Endothelial cell of umbilical vein (primary cell): ENCODE data around the gene SMC6. TPM values are rescaled to one million over a fixed set of nuclear protein-coding genes. Genes with fewer than 3 reads are reported as not detected.

ENCODE experiments used
- BruUV-seq: library from RNA; stranded (reverse); fragments of 400-500 nt; replicated peaks from 2 replicates; lab custom pipeline; 2021; lab: Mats Ljungman, UMichigan
- CTCF ChIA-PET: fragments of 300-600, 350-600 bp; sonication (Branson Sonifier 250); formaldehyde crosslinking; loops from one replicate; lab custom pipeline; 2021; ENCODE audit warnings: antibody characterized with exemption, inconsistent platforms; lab: Charles Lee
- POLR2A ChIA-PET: fragments of 300-600, 350-600 bp; sonication (Branson Sonifier 250); formaldehyde crosslinking; loops from one replicate; lab custom pipeline; 2021; ENCODE audit warnings: antibody characterized with exemption, inconsistent platforms; lab: Charles Lee
- DNase-seq: peaks from one replicate; pipeline ENCODE4 v3.0.0-alpha.2; 2011; ENCODE audit warnings: low read depth, low spot score
- FAIRE-seq: peaks from 2 replicates; lab custom pipeline; 2011; peaks lifted over from hg19 to GRCh38; lab: Jason Lieb, UNC
- H2AFZ ChIP-seq: 2 replicates; pipeline ENCODE4 v1.6.0; 2012; ENCODE audit warnings: low read depth, low read length, control low read depth, inconsistent platforms
- H3K27ac ChIP-seq: 2 replicates; pipeline ENCODE4 v1.5.1; 2011; ENCODE audit warnings: low read depth, mild to moderate bottlenecking, control low read depth, low read length, moderate library complexity; ENCODE audit not compliant: insufficient read depth
- H3K27me3 ChIP-seq, 2 experiments: 2 replicates each; pipeline versions ENCODE4 v1.6.0 to v1.6.1; 2011; ENCODE audit warnings: low read length in 2 of 2, mixed read lengths in 1 of 2; ENCODE audit not compliant: control insufficient read depth in 2 of 2, insufficient read depth in 2 of 2
- H3K36me3 ChIP-seq, 2 experiments: 2 replicates in 1 of 2; 3 replicates in 1 of 2; pipeline ENCODE4 v1.5.1; 2011; ENCODE audit warnings: low read length in 2 of 2, mild to moderate bottlenecking in 1 of 2, moderate library complexity in 1 of 2; ENCODE audit not compliant: control insufficient read depth in 2 of 2, insufficient read depth in 2 of 2; ENCODE audit errors: extremely low read depth in 1 of 2
- H3K4me1 ChIP-seq: 3 replicates; pipeline ENCODE4 v1.5.1; 2011; ENCODE audit warnings: mild to moderate bottlenecking, low read length; ENCODE audit not compliant: control insufficient read depth, insufficient read depth; ENCODE audit errors: extremely low read depth
- H3K4me2 ChIP-seq: 2 replicates; pipeline ENCODE4 v1.6.1; 2011; ENCODE audit warnings: low read length, control low read depth, mixed read lengths; ENCODE audit not compliant: insufficient read depth
- H3K4me3 ChIP-seq, 3 experiments: fragments of 200-600 bp in 1 of 3; sonication (generic), shearing (Covaris generic) in 1 of 3; replicated peaks in 1 of 3; 2 replicates each; pipeline ENCODE4 v1.5.1; 2011 to 2016; ENCODE audit warnings: control low read depth in 3 of 3, low read length in 3 of 3, mild to moderate bottlenecking in 2 of 3, inconsistent platforms in 1 of 3, low read depth in 1 of 3, moderate library complexity in 1 of 3; ENCODE audit not compliant: insufficient read depth in 1 of 3
- H3K79me2 ChIP-seq: 2 replicates; pipeline ENCODE4 v1.6.0; 2012; ENCODE audit warnings: low read length, inconsistent platforms; ENCODE audit not compliant: control insufficient read depth, insufficient read depth
- H3K9ac ChIP-seq: replicated peaks from 2 replicates; pipeline ENCODE3; 2011; ENCODE audit warnings: low read length, control low read depth; ENCODE audit not compliant: insufficient read depth; ENCODE audit errors: extremely low read depth
- H3K9me1 ChIP-seq: replicated peaks from 3 replicates; pipeline ENCODE4 v1.6.0; 2011; ENCODE audit warnings: mild to moderate bottlenecking, low read length; ENCODE audit not compliant: control insufficient read depth, insufficient read depth; ENCODE audit errors: extremely low read depth
- H3K9me3 ChIP-seq: replicated peaks from 2 replicates; pipeline ENCODE4 v1.5.1; 2012; ENCODE audit warnings: low read length, inconsistent platforms; ENCODE audit not compliant: control insufficient read depth, insufficient read depth
- H4K20me1 ChIP-seq: replicated peaks from 2 replicates; pipeline ENCODE3; 2011; ENCODE audit warnings: mild to moderate bottlenecking, low read length; ENCODE audit not compliant: control insufficient read depth, insufficient read depth; ENCODE audit errors: extremely low read depth
- EZH2 ChIP-seq: IDR thresholded peaks from 2 replicates; pipeline ENCODE4 v1.6.1; 2012; ENCODE audit warnings: borderline replicate concordance, low read depth, mild to moderate bottlenecking, moderate library complexity, low read length, inconsistent platforms; ENCODE audit not compliant: severe bottlenecking
- FOS ChIP-seq: IDR thresholded peaks from 2 replicates; pipeline ENCODE4 v1.6.1; 2011; ENCODE audit warnings: mild to moderate bottlenecking, low read length, moderate library complexity, borderline replicate concordance; ENCODE audit not compliant: insufficient read depth
- GATA2 ChIP-seq: IDR thresholded peaks from 2 replicates; pipeline ENCODE4 v1.7.0; 2011; ENCODE audit warnings: low read depth, mild to moderate bottlenecking, moderate library complexity, mixed read lengths, low read length; ENCODE audit not compliant: insufficient read length, insufficient read depth
- JUN ChIP-seq: IDR thresholded peaks from 2 replicates; pipeline ENCODE4 v1.6.1; 2011; ENCODE audit warnings: borderline replicate concordance, low read depth; ENCODE audit not compliant: insufficient read length, insufficient read depth
- MAX ChIP-seq: IDR thresholded peaks from 2 replicates; pipeline ENCODE4 v1.6.1; 2011; ENCODE audit not compliant: insufficient read depth, insufficient read length
- MYC ChIP-seq: IDR thresholded peaks from one replicate; pipeline ENCODE4 v1.6.1; 2011; ENCODE audit warnings: mild to moderate bottlenecking, low read depth, low read length
- POLR2A ChIP-seq: IDR thresholded peaks from 2 replicates; pipeline ENCODE4 v1.6.1; 2012; ENCODE audit warnings: low read depth, mild to moderate bottlenecking, control low read depth, low read length
- POLR2AphosphoS5 ChIP-seq: IDR thresholded peaks from 2 replicates; pipeline ENCODE4 v1.6.1; 2012; ENCODE audit warnings: low read depth, mild to moderate bottlenecking, control low read depth, low read length, moderate library complexity; ENCODE audit not compliant: insufficient read depth
- dilution Hi-C: fragments of 300-500 bp; cut with MboI; formaldehyde crosslinking; loops from one replicate; pipeline ENCODE4 v1.15.0; 2019; ENCODE audit warnings: low sequenced_read_pairs; ENCODE audit not compliant: extremely low pct_ligation_motif_present
- intact Hi-C: fragments of 100-400 bp; cut with micrococcal nuclease; formaldehyde crosslinking; loops from one replicate; pipeline ENCODE4 v1.10.0; 2022
- polyA plus RNA-seq, 4 experiments: library from polyadenylated mRNA; depleted of rRNA in 3 of 4; stranded (reverse) in 3 of 4; unstranded in 1 of 4; fragments of >200 nt; gene quantifications; 2 replicates each; pipeline versions ENCODE4 v1.2.1 to v1.2.3, GENCODE V29; 2011 to 2012; ENCODE audit warnings: missing spikeins in 1 of 4
- total RNA-seq: library from RNA; stranded (reverse); gene quantifications from 2 replicates; pipeline ENCODE4 v1.2.3, GENCODE V29; 2021
- TF ChIP-seq, protein P1 (sequence below), 2 donors: IDR thresholded peaks; 1 replicate in 1 of 2; 2 replicates in 1 of 2; pipeline ENCODE4 v1.5.1; 2011; ENCODE audit warnings: low read length in 2 of 2, mild to moderate bottlenecking in 2 of 2, moderate library complexity in 2 of 2, control low read depth in 1 of 2, inconsistent platforms in 1 of 2, low read depth in 1 of 2; ENCODE audit not compliant: insufficient read depth in 1 of 2; ENCODE audit errors: extremely low read depth in 1 of 2

SMC6 gene
- total and polyA plus RNA-seq, 2 donors (not counting 3 experiments of a cell fraction or from before 2014, with no cell fraction given), result 7.7 to 38.3 TPM

DNA sequence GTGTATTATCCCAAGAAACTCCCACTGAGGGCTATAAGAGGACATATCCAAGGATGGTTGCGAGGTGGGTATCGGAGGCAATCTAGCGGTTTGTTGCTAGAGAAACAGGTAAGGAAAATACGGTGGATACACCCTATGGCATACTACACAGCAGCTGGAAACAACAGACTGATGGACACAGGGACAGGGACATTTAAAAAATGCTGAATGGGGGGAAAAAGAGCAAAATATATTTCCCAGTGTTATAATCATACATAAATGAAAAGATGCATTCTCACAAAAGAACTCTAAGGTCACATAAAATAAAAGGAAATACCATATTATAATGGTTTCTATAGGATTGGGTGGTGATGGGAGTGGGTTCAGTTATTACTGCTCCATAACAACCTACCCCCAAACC lies 95.9 kb downstream of the SMC6 start:
- Histone ChIP-seq H3K79me2 (no peaks in the 10 kb centered on the region), H3K9me1 (no peaks in the 10 kb centered on the region), H3K27ac (no peak overlapping the region), H3K4me1 (no peaks in the 10 kb centered on the region), H2AFZ (no peak overlapping the region), H3K9me3 (no peaks in the 10 kb centered on the region), H3K9ac (no peak overlapping the region), H3K27me3 (no peaks in the 10 kb centered on the region), H3K36me3 (peaks cover 2 to 5% of the 10 kb centered on the region in 2 experiments), H3K4me2 (no peak overlapping the region), H3K4me3 (no peak overlapping the region), H4K20me1 (no peaks in the 10 kb centered on the region)
- intact Hi-C loops (no loop called here), dilution Hi-C loops (no loop called here)
- BruUV-seq, result no TSS peak
- no peak for FAIRE-seq
- ChIA-PET CTCF (interaction anchor here (5.0 to 8.5 kb wide), 2 partner anchors 12 to 13 kb away, joined by 38 to 80 read pairs; no protein-coding TSS in a partner anchor), POLR2A (no interaction called here)
- no peak for TF ChIP-seq MAX
- TF ChIP-seq EZH2, result no peak
- TF ChIP-seq GATA2, result no peak
- TF ChIP-seq, protein P1, sequence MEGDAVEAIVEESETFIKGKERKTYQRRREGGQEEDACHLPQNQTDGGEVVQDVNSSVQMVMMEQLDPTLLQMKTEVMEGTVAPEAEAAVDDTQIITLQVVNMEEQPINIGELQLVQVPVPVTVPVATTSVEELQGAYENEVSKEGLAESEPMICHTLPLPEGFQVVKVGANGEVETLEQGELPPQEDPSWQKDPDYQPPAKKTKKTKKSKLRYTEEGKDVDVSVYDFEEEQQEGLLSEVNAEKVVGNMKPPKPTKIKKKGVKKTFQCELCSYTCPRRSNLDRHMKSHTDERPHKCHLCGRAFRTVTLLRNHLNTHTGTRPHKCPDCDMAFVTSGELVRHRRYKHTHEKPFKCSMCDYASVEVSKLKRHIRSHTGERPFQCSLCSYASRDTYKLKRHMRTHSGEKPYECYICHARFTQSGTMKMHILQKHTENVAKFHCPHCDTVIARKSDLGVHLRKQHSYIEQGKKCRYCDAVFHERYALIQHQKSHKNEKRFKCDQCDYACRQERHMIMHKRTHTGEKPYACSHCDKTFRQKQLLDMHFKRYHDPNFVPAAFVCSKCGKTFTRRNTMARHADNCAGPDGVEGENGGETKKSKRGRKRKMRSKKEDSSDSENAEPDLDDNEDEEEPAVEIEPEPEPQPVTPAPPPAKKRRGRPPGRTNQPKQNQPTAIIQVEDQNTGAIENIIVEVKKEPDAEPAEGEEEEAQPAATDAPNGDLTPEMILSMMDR (IDR thresholded peaks at IDR 0.05; ENCODE audit: extremely low read depth in 1 of 2, insufficient read depth in 1 of 2, low read depth in 1 of 2, low read length in 2 of 2), result no peak
- no peak for TF ChIP-seq MYC
- no peak for TF ChIP-seq FOS
- TF ChIP-seq POLR2AphosphoS5, result no peak
- TF ChIP-seq JUN, result no peak
- no peak for TF ChIP-seq POLR2A
- DNase-seq, result no peak
